ENCODE results near the gene MS4A18.

The MS4A18 gene

DNA sequence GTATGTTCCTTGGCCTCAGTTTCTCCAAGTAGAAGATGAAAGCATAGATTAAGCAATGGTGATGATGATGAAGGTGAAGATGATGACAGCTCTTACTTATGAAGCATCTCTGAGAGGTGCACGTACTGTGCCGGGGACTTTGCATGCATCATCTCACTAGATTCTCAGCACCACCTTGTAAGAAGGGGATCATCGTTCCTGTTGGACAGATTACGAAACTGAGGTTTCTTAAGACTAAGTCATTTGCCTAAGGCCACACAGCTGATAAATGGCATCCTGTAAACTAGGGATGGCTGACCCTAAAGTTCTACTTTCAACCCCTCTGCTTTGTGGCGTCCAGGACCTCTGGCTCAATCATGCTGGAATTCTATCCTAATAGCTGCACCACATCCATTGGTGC is 40.8 kb downstream of the MS4A18 start:
- ATAC-seq (replicated peaks): no peak
- Mint-ChIP-seq H3K4me1 (peaks cover 35 to 43% of the 10 kb centered on the region in 2 donors), H3K27me3 (peaks cover 21 to 30% of the 10 kb centered on the region in 2 donors), H3K9me3 (peaks cover 3 to 4% of the 10 kb centered on the region in 2 donors), H3K4me3 (no peak overlapping the region), H3K27ac (no peak overlapping the region), H3K36me3 (no peaks in the 10 kb centered on the region)
- no peak for DNase-seq

DNA sequence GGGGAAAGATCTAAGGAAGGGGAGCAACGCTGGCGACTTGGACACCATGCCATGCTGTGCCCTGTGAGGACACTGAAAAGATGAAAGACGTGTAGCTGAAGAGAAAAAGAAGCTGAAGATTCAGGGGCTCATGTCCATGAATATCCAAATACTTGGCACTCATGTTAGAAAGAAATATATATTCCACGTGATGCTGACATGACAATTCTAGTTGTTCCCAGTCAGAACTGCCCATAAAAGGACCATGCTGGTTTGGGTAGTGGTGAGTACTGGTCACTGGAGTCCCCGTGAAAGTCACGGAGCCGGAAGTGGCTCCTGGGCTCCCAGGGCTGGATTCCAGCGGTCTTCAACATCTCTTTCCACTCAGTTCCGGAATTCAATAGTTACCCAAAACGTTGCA is 42.0 kb downstream of the MS4A18 start:
- H3K36me3 Mint-ChIP-seq: no peaks in the 10 kb centered on the region
- DNase-seq (no peak), ATAC-seq (replicated peaks) (no peak)
- peaks cover 3 to 4% of the 10 kb centered on the region in 2 donors for H3K9me3 Mint-ChIP-seq
- H3K4me3 Mint-ChIP-seq: no peak overlapping the region
- H3K4me1 Mint-ChIP-seq: peaks cover 30 to 40% of the 10 kb centered on the region in 2 donors
- H3K27me3 Mint-ChIP-seq: peaks cover 25 to 30% of the 10 kb centered on the region in 2 donors
- H3K27ac Mint-ChIP-seq: peak overlapping the region; percentile 31

DNA sequence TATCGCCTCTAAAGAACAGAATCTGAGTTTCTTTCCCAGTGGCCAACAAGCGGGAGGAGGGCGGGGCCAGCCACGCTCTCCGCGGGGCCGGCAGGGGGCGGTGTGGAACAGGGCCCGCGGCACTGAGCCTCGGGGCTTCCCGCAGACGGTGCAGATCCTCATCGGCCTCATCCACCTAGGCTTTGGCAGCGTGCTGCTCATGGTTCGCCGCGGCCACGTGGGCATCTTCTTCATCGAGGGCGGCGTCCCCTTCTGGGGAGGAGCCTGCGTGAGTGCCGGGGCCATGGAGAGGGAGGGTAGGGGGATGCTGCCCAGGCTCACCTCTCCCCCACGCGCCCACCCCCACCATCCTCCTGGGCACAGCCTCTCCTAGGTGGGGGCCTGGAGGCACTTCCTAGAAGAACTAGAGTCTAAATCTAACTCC is 42.9 kb downstream of the MS4A18 start:
- no peak for ATAC-seq (replicated peaks)
- Mint-ChIP-seq H3K4me3 (no peak overlapping the region), H3K36me3 (no peaks in the 10 kb centered on the region), H3K9me3 (peaks cover 3 to 4% of the 10 kb centered on the region in 2 donors), H3K27me3 (peaks cover 30 to 37% of the 10 kb centered on the region in 2 donors), H3K27ac (no peak overlapping the region), H3K4me1 (peaks cover 33 to 38% of the 10 kb centered on the region in 2 donors)
- peak; percentile 23 for DNase-seq

DNA sequence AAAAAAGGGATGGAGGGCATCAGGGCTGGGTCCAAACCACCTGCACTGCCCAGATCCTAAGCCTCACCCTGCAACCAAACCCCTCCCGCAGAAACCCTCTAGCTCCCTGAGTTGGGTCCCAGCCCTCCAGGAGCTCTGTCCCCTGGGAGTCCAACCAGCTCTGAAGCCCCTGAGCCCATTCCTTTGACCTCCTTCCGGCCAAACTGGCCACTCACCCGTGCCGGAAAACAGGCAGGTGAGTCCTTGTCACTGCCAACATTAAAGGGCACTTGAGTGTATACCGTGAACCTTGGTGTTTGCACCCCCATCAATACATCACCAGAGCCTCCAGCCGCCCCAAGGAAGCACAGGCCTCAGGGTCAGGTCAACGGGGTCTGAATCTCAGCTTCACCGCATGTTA is 43.7 kb downstream of the MS4A18 start:
- H3K4me3 Mint-ChIP-seq: no peak overlapping the region
- no peak for DNase-seq
- no peak overlapping the region for H3K27ac Mint-ChIP-seq
- peaks cover 29 to 37% of the 10 kb centered on the region in 2 donors for H3K4me1 Mint-ChIP-seq
- ATAC-seq (replicated peaks): no peak
- peaks cover 30 to 44% of the 10 kb centered on the region in 2 donors for H3K27me3 Mint-ChIP-seq
- H3K36me3 Mint-ChIP-seq: no peaks in the 10 kb centered on the region
- peaks cover 3 to 4% of the 10 kb centered on the region in 2 donors for H3K9me3 Mint-ChIP-seq

DNA sequence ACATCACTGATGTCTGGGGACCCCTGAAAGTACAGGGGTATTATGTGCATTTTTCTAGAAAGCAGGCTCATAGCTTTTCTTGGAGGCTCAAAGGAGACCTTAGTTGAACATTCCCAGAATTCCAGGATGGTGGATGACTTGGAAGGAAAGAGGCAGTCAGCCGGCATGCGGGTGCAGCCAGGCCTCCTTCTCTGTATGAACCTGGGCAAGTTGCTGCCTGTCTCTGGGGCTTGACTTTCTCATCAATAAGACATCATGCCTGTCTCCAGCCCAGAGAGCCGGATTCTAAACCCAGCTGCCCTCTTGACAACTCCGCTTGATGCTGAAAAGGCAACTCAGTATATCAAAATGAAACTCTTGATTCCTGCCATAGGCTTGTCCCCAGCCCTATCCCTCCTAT is 44.8 kb downstream of the MS4A18 start:
- H3K9me3 Mint-ChIP-seq: peaks cover 3 to 4% of the 10 kb centered on the region in 2 donors
- H3K36me3 Mint-ChIP-seq: no peaks in the 10 kb centered on the region
- peaks cover 23 to 32% of the 10 kb centered on the region in 2 donors for H3K4me1 Mint-ChIP-seq
- H3K27ac Mint-ChIP-seq: no peak overlapping the region
- H3K27me3 Mint-ChIP-seq: peaks cover 33 to 51% of the 10 kb centered on the region in 2 donors
- DNase-seq (no peak), ATAC-seq (replicated peaks) (no peak)
- no peak overlapping the region for H3K4me3 Mint-ChIP-seq

DNA sequence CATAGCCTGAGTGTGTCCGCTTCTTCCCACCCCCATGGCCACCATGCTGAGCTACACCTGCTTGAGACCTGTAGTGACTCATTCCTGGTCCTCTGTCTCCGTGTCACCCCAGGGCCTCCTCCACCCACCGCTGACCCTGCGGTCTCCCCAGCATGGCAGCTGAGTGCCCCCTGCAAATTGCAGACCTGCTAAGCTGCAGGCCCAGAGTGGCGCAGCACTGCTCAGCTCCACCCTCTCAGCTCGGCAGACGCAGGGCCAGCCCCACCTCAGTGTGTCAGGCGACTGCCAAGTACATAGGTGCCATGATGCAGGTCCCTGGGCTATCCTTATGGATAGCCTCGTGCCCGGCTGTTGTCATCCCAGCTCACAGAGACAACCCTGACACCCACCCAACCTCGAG is 45.3 kb downstream of the MS4A18 start:
- Mint-ChIP-seq H3K36me3 (no peaks in the 10 kb centered on the region), H3K4me3 (no peak overlapping the region), H3K4me1 (peaks cover 26 to 32% of the 10 kb centered on the region in 2 donors), H3K27ac (peak overlapping the region; percentile 37), H3K27me3 (peaks cover 33 to 51% of the 10 kb centered on the region in 2 donors), H3K9me3 (peaks cover 3 to 4% of the 10 kb centered on the region in 2 donors)
- DNase-seq: no peak
- ATAC-seq (replicated peaks): no peak

GRCh38 chr11:60771146-60771545 is 46.6 kb downstream of the MS4A18 start:
- peaks cover 33 to 49% of the 10 kb centered on the region in 2 donors for H3K27me3 Mint-ChIP-seq
- ATAC-seq (replicated peaks): no peak
- H3K9me3 Mint-ChIP-seq: peaks cover 3 to 4% of the 10 kb centered on the region in 2 donors
- H3K27ac Mint-ChIP-seq: no peak overlapping the region
- H3K4me1 Mint-ChIP-seq: peaks cover 36 to 38% of the 10 kb centered on the region in 2 donors
- no peak for DNase-seq
- H3K36me3 Mint-ChIP-seq: no peaks in the 10 kb centered on the region
- H3K4me3 Mint-ChIP-seq: no peak overlapping the region

- no peak overlapping the region for H3K4me3 Mint-ChIP-seq
- H3K36me3 Mint-ChIP-seq: no peaks in the 10 kb centered on the region
- DNase-seq: no peak
These were observed 47.5 kb downstream of the MS4A18 start for GRCh38 chr11:60771879-60772525.

DNA sequence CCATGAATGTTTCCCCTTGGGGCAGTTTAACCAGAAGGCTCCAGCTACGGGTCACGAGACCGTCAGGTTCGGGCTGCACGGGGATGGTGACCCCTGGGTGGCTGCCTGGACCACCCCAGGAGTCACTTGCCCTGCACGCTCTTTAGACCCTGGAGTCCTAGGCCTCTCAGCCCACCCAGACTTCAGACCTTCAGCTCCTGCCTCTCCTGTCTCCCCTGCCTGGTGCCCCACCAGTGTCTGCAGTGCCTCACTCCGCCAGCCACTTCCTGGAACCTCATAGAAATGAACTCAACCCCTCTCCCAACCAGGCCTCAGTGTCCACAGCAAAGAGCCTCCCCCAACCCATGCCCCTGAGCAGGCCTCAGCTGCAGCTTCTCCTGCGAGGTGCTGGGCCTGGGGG is 48.1 kb downstream of the MS4A18 start:
- peaks cover 35 to 38% of the 10 kb centered on the region in 2 donors for H3K4me1 Mint-ChIP-seq
- DNase-seq: no peak
- H3K4me3 Mint-ChIP-seq: no peak overlapping the region
- ATAC-seq (replicated peaks): no peak
- H3K27me3 Mint-ChIP-seq: peaks cover 28 to 37% of the 10 kb centered on the region in 2 donors
- H3K36me3 Mint-ChIP-seq: no peaks in the 10 kb centered on the region
- no peaks in the 10 kb centered on the region for H3K9me3 Mint-ChIP-seq
- H3K27ac Mint-ChIP-seq: no peak overlapping the region

More at GRCh38 chr11:60771879-60772525, 47.5 kb downstream of the MS4A18 start:
- peaks cover 35 to 38% of the 10 kb centered on the region in 2 donors for H3K4me1 Mint-ChIP-seq
- H3K9me3 Mint-ChIP-seq: peaks cover 1% of the 10 kb centered on the region in 2 donors
- peak overlapping the region; percentile 80 for H3K27ac Mint-ChIP-seq
- peak in 1 of 2 donors; percentile 30 for ATAC-seq (replicated peaks)
- peaks cover 30 to 40% of the 10 kb centered on the region in 2 donors for H3K27me3 Mint-ChIP-seq

GRCh38 chr11:60774726-60775125 is 50.2 kb downstream of the MS4A18 start:
- peaks cover 34 to 38% of the 10 kb centered on the region in 2 donors for H3K4me1 Mint-ChIP-seq
- peaks cover 16 to 27% of the 10 kb centered on the region in 2 donors for H3K27me3 Mint-ChIP-seq
- DNase-seq (no peak), ATAC-seq (replicated peaks) (no peak)
- H3K27ac Mint-ChIP-seq: no peak overlapping the region
- no peaks in the 10 kb centered on the region for H3K9me3 Mint-ChIP-seq
- H3K4me3 Mint-ChIP-seq: peak overlapping the region in 1 of 2 donors; percentile 36
- H3K36me3 Mint-ChIP-seq: no peaks in the 10 kb centered on the region

DNA sequence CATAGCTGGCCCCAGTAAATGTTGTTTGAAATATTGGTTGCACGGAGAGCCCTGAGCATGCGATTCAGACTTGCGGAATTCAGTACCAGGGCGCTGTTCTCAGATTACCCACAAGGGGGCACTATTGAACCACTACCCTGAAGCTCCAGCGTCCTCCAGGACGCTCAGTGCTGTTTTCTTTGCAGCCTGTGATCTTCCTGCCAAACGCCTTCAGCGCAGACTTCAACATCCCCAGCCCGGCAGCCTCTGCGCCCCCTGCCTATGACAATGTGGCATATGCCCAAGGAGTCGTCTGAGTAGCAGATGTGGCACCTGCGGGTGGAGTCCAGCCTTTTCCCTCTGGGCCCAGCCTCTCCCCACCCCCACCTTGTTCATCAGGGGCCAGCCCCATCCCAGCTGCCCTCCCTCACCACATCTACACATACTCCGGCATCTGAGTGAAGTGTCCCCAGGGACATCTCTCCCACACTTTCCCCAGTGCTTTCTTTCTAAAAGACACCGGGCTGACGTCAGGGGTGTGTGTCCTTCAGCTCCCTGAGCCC is 51.0 kb downstream of the MS4A18 start:
- Mint-ChIP-seq H3K9me3 (no peaks in the 10 kb centered on the region), H3K4me3 (peak overlapping the region in 1 of 2 donors; percentile 19), H3K4me1 (peaks cover 32 to 38% of the 10 kb centered on the region in 2 donors), H3K27me3 (peaks cover 11 to 24% of the 10 kb centered on the region in 2 donors), H3K27ac (peak overlapping the region; percentile 75), H3K36me3 (no peaks in the 10 kb centered on the region)
- DNase-seq: peak; percentile 84
- ATAC-seq (replicated peaks): peak; percentile 93 to 95

GRCh38 chr11:60776167-60776566 is 51.6 kb downstream of the MS4A18 start:
- Mint-ChIP-seq H3K36me3 (no peaks in the 10 kb centered on the region), H3K4me1 (peaks cover 32 to 38% of the 10 kb centered on the region in 2 donors), H3K4me3 (no peak overlapping the region), H3K9me3 (no peaks in the 10 kb centered on the region), H3K27ac (peak overlapping the region; percentile 75), H3K27me3 (peaks cover 11 to 24% of the 10 kb centered on the region in 2 donors)
- DNase-seq: no peak
- ATAC-seq (replicated peaks): no peak

GRCh38 chr11:60777106-60777505 is 52.6 kb downstream of the MS4A18 start:
- H3K36me3 Mint-ChIP-seq: no peaks in the 10 kb centered on the region
- H3K4me3 Mint-ChIP-seq: no peak overlapping the region
- no peaks in the 10 kb centered on the region for H3K9me3 Mint-ChIP-seq
- peak overlapping the region; percentile 27 for H3K27ac Mint-ChIP-seq
- ATAC-seq (replicated peaks): no peak
- peaks cover 26 to 29% of the 10 kb centered on the region in 2 donors for H3K4me1 Mint-ChIP-seq
- no peak for DNase-seq
- H3K27me3 Mint-ChIP-seq: peaks cover 3 to 15% of the 10 kb centered on the region in 2 donors

DNA sequence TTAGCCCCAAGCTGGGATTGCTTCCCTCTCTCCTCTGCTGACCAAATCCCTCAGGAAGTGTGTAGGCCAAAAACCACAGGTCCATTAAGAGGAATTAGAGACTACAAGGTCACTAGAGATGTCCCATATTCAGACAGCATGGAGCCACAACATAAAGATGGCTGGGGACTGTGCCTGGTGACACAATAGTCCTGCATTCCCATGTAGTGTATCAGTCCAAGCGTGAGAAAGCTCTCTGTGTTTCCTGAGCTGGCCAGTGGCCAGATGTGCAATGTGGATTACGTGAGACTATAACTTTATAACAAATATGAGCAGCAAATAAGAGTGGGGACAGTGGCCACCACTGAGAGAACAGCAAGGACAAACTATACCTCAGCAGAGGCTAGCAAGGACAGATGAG is 53.1 kb downstream of the MS4A18 start:
- peaks cover 3 to 13% of the 10 kb centered on the region in 2 donors for H3K27me3 Mint-ChIP-seq
- no peak overlapping the region for H3K4me3 Mint-ChIP-seq
- no peak overlapping the region for H3K27ac Mint-ChIP-seq
- DNase-seq (no peak), ATAC-seq (replicated peaks) (no peak)
- H3K4me1 Mint-ChIP-seq: peaks cover 26 to 29% of the 10 kb centered on the region in 2 donors
- no peaks in the 10 kb centered on the region for H3K9me3 Mint-ChIP-seq
- no peaks in the 10 kb centered on the region for H3K36me3 Mint-ChIP-seq

DNA sequence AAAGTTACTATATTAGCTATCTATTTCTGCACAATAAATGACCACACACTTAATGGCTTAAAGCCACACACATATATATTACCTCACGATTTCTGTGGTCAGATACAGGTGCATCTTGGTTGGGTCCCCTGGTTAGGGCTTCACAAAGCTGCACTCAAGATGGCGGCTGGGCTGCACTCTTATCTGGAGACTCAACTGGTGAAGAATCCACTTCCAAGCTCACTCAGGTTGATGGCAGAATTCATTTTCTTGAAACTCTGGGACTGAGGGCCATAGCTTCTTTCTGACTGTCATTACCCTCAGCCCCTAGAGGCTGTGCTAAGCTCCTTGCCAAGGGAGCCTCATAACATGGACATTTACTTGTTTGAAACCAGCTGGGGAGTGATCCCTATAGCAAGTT is 55.5 kb downstream of the MS4A18 start:
- Mint-ChIP-seq H3K4me3 (no peak overlapping the region), H3K36me3 (no peaks in the 10 kb centered on the region), H3K9me3 (no peaks in the 10 kb centered on the region), H3K27ac (no peak overlapping the region), H3K27me3 (no peaks in the 10 kb centered on the region), H3K4me1 (peaks cover 10 to 13% of the 10 kb centered on the region in 2 donors)
- ATAC-seq (replicated peaks) (no peak), DNase-seq (no peak)
